Adrenal gland (tissue), 12 donors: ENCODE results near the gene ISL2. TPM values are rescaled to one million over a fixed set of nuclear protein-coding genes. Genes with fewer than 3 reads are reported as not detected.
A peak's percentile ranks its signal among the peaks of the same experiment; 100 is the strongest.
"Not testable (repeated sequence)": the region's sequence is repeated elsewhere in the genome, so short reads cannot be mapped to it uniquely, and the experiment has no call there.

Source experiments
- DNase-seq, 7 donors: peaks; one replicate each; pipeline ENCODE4 v3.0.0-alpha.2; 2019 to 2020
- H3K27ac ChIP-seq, 5 donors: fragments of 200-600 bp; sonication (generic) in 4 of 5; 1 replicate in 3 of 5; 2 replicates in 2 of 5; pipeline versions ENCODE4 v1.5.1 to v1.8.0; 2016 to 2020; ENCODE audit warnings: mild to moderate bottlenecking in 1 of 5
- H3K27me3 ChIP-seq: fragments of 200-600 bp; 2 replicates; pipeline ENCODE4 v1.8.0; 2021
- H3K36me3 ChIP-seq, 2 donors: fragments of 200-600 bp; replicated peaks in 1 of 2; 1 replicate in 1 of 2; 2 replicates in 1 of 2; pipeline versions ENCODE4 v1.5.1 to v1.8.0; 2018 to 2022
- H3K4me1 ChIP-seq, 2 donors: fragments of 200-600 bp; replicated peaks in 1 of 2; 1 replicate in 1 of 2; 2 replicates in 1 of 2; pipeline versions ENCODE4 v1.5.1 to v1.8.0; 2018 to 2021
- H3K4me3 ChIP-seq, 4 donors: fragments of 200-600 bp; sonication (generic) in 3 of 4; one replicate each; pipeline ENCODE4 v1.5.1; 2016 to 2018
- H3K9me3 ChIP-seq, 3 donors: fragments of 200-600 bp; sonication (generic) in 1 of 3; replicated peaks in 1 of 3; 1 replicate in 2 of 3; 2 replicates in 1 of 3; pipeline versions ENCODE4 v1.5.1 to v1.8.0; 2016 to 2021
- POLR2A ChIP-seq, 2 donors: fragments of 450-650 bp; IDR thresholded peaks; one replicate each; pipeline ENCODE4 v1.6.1; 2017; ENCODE audit warnings: antibody characterized with exemption in 2 of 2, mild to moderate bottlenecking in 2 of 2, moderate library complexity in 1 of 2
- WGBS, 4 donors: extraction: QIAGEN DNeasy Blood & Tissue Kit in 2 of 4; methylation state at CpG; one replicate each; pipeline versions ENCODE4 v1.1.5 to v1.1.7; 2013 to 2017; 5-methylcytosine and 5-hydroxymethylcytosine counted together
- intact Hi-C, 2 donors: fragments of 100-400 bp; cut with DNase I; formaldehyde crosslinking; loops; one replicate each; pipeline versions ENCODE4 v1.14.1 to v1.15.0; 2022 to 2023
- polyA plus RNA-seq, 3 donors: library from polyadenylated mRNA; stranded (reverse); fragments of 200-250 nt in 2 of 3; fragments of 350-450 nt in 1 of 3; fragmentation: Illumina TruSeq in 1 of 3; extraction: RNeasy Lipid Tissue Mini Kit (QIAGEN cat#74804) in 1 of 3; gene quantifications; one replicate each; pipeline ENCODE4 v1.2.3, GENCODE V29; 2013 to 2014
- total RNA-seq, 9 donors: library from RNA; depleted of rRNA in 4 of 9; stranded (reverse); fragments of >200 nt in 4 of 9; fragments of 120-200 nt in 1 of 9; fragmentation: NEBNext Ultra II Directional in 1 of 9; extraction: Animal tissue kit (Norgen Biotek cat#: 25700) in 1 of 9; gene quantifications; one replicate each; pipeline versions ENCODE4 v1.1.0 to v1.2.4, GENCODE V29; 2013 to 2023
- TF ChIP-seq, protein P1 (sequence below), 6 experiments: fragments of 450-650 bp in 4 of 6; fragments of 200-600 bp in 2 of 6; sonication (generic) in 1 of 6; IDR thresholded peaks; 1 replicate in 5 of 6; 2 replicates in 1 of 6; pipeline versions ENCODE4 v1.5.1 to v1.8.0; 2016 to 2021; ENCODE audit warnings: antibody characterized with exemption in 6 of 6, mild to moderate bottlenecking in 2 of 6, moderate library complexity in 1 of 6
- donor health status: healthy with polysubstance abuse.
- donor health status: Bipolar disorder and iron deficiency.
- donor health status: DM: yes; HTN: yes; CAD: no.
- donor health status: DM: no; HTN: no; CAD: no.
- donor health status: DM: no; HTN: no; CAD: no.
- donor health status: DM: yes; HTN: yes; CAD: no.

The ISL2 gene
- total and polyA plus RNA-seq, 12 donors = 0.03 to 0.11 TPM; not detected in 10

DNA sequence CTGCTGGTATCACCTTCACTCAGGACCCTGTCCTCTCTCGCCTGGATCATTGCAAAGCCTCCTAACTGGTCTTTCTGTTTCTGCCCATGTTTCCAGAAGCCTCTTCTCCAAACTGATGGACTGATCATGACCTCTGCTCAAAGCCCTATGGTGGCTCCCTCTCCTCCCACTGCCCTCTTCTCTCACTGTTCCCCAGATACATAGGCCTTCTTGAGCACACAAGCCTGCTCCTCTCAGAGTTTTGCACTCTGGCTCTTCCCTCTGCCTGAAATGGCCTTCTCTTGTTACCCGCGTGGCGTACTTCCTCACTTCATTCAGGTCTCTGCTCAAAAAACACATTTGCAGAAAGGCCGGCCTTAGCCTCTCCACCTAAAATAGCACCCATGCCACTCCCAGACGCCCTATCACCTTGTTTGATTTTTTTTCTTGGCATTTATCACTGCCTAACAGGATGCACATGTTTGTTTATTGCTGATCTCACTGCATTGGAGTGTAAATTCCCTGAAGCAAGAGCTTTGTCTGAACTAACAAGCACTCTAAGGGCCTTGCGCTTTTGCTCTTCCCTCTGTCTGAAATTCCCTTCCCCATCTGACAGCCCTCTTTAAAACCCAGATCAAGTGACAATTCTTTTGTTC lies 23.9 kb upstream of the ISL2 start:
- TF ChIP-seq POLR2A (IDR thresholded peaks at IDR 0.05) = no peak
- intact Hi-C loops = no loop called here
- Histone ChIP-seq H3K27me3 (no peaks in the 10 kb centered on the region), H3K9me3 (no peaks in the 10 kb centered on the region), H3K4me3 (no peak overlapping the region), H3K27ac (peak overlapping the region in 1 of 5 donors; percentile 97), H3K4me1 (peaks cover 8 to 22% of the 10 kb centered on the region in 2 donors), H3K36me3 (no peaks in the 10 kb centered on the region)
- 87 to 90% (median 90%) methylated on average over 7 of the region's 7 CpGs for WGBS, 4 donors
- DNase-seq = no peak

DNA sequence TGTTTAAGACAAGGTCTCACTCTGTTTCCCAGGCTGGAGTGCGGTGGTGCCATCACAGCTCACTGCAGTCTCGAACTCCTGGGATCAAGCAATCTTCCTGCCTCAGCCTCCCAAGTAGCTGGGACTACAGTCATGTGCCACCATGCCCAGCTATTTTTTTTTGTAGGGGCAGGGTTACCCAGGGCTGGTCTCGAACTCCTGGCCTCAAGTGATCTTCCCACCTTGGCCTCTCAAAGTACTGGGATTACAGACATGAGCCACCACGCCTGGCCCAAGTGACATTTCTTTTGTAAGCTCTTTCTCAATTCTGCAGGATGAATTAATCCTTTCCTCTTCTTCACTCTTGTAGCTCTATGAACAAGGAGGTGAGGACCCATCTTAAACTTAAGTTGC lies 23.4 kb upstream of the ISL2 start:
- H3K36me3 ChIP-seq, H3K27me3 ChIP-seq, H3K27ac ChIP-seq, H3K9me3 ChIP-seq, intact Hi-C loops, DNase-seq, H3K4me3 ChIP-seq: not testable (repeated sequence)
- H3K4me1 ChIP-seq = peaks cover 8 to 20% of the 10 kb centered on the region in 2 donors
- WGBS, 4 donors = 86 to 98% (median 96%) methylated on average over 4 of the region's 4 CpGs

DNA sequence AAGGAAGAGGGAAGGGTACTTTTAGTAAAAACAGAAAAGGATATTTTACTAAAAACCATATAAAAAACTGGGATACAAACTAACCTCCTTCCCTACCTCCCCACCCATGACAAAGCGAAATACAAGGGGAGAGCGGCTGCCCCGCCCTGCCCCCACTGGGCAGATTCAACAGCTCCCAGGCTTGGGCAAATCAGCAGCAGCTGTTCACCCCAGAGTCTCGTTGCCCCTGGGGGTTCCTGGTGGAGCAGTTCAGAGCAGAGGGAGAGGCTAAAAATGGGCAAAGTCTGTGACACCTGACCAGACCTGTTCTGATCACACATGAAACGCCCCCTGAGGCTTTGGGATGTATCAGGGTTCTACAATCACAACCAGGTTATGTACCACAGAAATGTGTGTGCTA lies 22.8 kb upstream of the ISL2 start:
- Histone ChIP-seq H3K27ac (no peak overlapping the region), H3K27me3 (no peaks in the 10 kb centered on the region), H3K36me3 (no peaks in the 10 kb centered on the region), H3K9me3 (no peaks in the 10 kb centered on the region), H3K4me1 (peaks cover 8 to 18% of the 10 kb centered on the region in 2 donors), H3K4me3 (no peak overlapping the region)
- intact Hi-C loops = no loop called here
- no peak for TF ChIP-seq POLR2A (IDR thresholded peaks at IDR 0.05)
- TF ChIP-seq, protein P1, sequence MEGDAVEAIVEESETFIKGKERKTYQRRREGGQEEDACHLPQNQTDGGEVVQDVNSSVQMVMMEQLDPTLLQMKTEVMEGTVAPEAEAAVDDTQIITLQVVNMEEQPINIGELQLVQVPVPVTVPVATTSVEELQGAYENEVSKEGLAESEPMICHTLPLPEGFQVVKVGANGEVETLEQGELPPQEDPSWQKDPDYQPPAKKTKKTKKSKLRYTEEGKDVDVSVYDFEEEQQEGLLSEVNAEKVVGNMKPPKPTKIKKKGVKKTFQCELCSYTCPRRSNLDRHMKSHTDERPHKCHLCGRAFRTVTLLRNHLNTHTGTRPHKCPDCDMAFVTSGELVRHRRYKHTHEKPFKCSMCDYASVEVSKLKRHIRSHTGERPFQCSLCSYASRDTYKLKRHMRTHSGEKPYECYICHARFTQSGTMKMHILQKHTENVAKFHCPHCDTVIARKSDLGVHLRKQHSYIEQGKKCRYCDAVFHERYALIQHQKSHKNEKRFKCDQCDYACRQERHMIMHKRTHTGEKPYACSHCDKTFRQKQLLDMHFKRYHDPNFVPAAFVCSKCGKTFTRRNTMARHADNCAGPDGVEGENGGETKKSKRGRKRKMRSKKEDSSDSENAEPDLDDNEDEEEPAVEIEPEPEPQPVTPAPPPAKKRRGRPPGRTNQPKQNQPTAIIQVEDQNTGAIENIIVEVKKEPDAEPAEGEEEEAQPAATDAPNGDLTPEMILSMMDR (IDR thresholded peaks at IDR 0.05) = no peak
- WGBS, 4 donors = 75 to 81% (median 77%) methylated on average over 5 of the region's 5 CpGs
- no peak for DNase-seq

DNA sequence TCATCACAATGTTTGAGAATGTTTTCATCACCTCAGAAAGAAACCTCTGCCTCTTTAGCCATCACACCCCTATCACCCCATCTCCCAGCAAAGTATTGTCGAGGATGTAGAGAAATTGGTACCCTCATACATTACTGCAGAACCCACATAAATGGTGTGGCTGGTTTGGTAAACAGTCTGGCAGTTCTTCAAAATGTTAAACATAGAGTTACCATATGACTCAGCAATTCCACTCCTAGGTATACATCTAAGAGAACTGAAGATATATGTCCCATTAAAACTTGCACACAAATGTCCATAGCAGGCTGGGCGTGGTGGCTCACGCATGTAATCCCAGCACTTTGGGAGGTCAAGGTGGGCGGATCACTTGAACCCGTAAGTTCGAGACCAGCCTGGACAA lies 16.6 kb upstream of the ISL2 start:
- TF ChIP-seq, protein P1 (IDR thresholded peaks at IDR 0.05) = no peak
- no peak for TF ChIP-seq POLR2A (IDR thresholded peaks at IDR 0.05)
- WGBS, 4 donors = 86 to 92% (median 91%) methylated on average over 6 of the region's 6 CpGs
- no peak overlapping the region for H3K27ac ChIP-seq
- no peaks in the 10 kb centered on the region for H3K4me1 ChIP-seq
- no peak overlapping the region for H3K4me3 ChIP-seq
- DNase-seq = no peak
- intact Hi-C loops = no loop called here
- no peaks in the 10 kb centered on the region for H3K36me3 ChIP-seq
- no peaks in the 10 kb centered on the region for H3K27me3 ChIP-seq
- no peaks in the 10 kb centered on the region for H3K9me3 ChIP-seq

DNA sequence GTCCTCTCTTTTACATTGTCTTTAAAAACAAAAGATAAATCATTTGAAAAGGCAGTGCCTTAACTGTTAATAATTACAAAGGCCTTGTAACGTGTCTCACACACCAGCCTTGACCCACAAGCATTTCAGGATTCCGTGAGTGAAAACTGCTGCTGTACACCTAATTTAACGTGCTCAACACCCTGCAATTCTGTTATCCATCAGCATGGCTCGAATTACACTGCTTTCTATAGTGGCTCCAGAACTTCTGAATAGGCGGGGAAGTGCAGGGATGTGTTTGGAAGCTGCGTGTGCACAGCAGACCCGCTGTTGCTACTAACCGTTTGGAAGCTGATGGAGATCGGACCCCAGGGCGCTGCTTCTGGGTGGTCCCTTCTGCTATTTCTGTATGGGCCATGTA lies 15.4 kb upstream of the ISL2 start:
- intact Hi-C loops = no loop called here
- no peak for TF ChIP-seq POLR2A (IDR thresholded peaks at IDR 0.05)
- TF ChIP-seq, protein P1 (IDR thresholded peaks at IDR 0.05) = no peak
- no peaks in the 10 kb centered on the region for H3K36me3 ChIP-seq
- WGBS, 4 donors = 58 to 73% (median 67%) methylated on average over 10 of the region's 10 CpGs
- no peaks in the 10 kb centered on the region for H3K9me3 ChIP-seq
- H3K4me1 ChIP-seq = no peaks in the 10 kb centered on the region
- peaks cover 5% of the 10 kb centered on the region for H3K27me3 ChIP-seq
- H3K27ac ChIP-seq = no peak overlapping the region
- no peak for DNase-seq
- H3K4me3 ChIP-seq = no peak overlapping the region
